Dedifferentiated amniotic fluid mesenchymal stem cell (primary cell): Measurements from ENCODE around the gene CREB3L1.

Experiments used
- DNase-seq: peaks from one replicate; pipeline ENCODE4 v3.0.0-alpha.2; 2016; ENCODE audit errors: extremely low spot score

CREB3L1 gene

DNA sequence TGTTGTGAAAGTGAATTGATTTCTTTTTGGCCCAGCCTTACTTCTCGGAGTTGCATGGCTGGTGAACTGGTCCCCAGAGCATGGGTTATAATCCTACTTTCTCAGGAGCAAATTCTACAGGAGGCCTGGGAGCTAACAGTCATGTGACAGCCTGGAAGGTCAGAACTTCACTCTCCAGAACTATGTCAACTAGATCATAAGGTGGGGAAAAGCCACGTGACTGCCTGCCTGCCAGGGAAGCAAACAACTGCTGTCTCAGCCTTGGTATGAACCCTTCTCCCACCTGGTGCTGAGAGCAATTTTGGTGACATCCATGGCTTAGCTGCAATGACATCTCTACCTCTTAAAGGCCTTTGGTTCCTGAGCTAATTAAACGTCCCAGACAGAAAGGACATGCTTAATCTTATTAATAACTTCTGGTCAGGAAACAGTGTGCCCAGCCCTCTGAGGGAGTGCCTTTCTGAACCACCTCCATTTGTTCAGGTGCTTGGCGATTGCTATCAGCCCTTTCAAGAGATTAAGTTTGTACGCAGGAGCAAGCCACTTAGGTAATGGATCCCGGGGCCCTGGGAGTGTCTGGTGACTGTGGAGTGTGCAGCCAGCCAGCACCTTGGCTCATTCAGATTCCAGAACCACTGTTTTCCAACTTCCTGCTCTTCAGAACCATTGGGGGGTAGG, 1.4 kb upstream of the CREB3L1 start:
- no peak for DNase-seq

DNA sequence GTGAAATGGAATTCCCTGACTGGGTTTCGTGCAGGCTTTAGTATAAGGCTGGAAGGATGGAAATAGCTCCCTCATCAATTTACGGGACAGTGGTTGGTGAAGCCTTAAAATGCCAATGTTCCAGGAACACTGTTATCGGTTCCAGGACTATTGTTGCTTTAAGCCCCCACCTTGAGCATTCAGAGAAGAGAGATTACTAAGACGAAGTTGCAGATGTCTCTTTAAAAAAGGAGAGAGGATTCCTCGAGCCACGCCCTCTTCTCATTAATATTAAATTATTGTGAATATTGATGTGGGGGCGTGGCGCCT, 195 bp upstream of the CREB3L1 start:
- peak; percentile 72 for DNase-seq

DNA sequence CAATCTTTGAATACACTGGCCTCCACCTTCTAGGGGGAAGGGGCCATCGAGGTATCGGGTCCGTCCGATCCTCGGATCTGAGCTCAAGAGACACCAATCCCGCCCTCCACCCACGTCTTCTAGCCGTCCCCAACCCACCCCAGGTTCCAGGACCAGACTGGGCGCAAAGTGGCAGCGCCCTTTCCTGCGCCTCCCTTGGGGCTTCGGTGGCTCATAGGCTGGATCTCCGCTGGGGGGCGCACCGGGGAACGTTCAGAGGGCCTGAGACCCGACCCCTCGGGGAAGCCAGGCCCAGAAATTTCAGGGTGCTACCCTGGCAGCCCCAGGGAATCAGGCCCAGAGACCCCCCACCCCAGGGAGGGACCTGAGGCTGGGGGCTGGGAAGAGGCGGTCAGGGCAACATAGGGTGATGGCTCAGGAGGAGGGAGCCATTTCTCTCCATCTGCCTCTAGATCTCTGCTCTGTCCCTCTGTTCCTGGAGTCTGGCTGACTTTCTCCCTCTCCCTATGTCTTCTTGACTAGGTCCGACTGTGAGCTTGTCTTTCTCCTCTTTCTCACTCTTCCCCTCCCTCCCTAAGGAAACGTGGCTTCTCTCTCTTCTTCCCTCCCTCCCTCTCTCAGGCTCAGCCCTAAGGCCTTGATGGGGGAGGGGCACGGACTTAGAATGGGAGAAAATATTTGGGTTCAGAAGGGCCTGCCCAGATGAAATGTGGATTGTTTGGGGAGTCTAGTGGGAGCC, 1.1 kb downstream of the CREB3L1 start:
- peak; percentile 67 for DNase-seq

- no peak for DNase-seq
Observed at GRCh38 chr11:46279126-46280099, 2.0 kb downstream of the CREB3L1 start.

DNA sequence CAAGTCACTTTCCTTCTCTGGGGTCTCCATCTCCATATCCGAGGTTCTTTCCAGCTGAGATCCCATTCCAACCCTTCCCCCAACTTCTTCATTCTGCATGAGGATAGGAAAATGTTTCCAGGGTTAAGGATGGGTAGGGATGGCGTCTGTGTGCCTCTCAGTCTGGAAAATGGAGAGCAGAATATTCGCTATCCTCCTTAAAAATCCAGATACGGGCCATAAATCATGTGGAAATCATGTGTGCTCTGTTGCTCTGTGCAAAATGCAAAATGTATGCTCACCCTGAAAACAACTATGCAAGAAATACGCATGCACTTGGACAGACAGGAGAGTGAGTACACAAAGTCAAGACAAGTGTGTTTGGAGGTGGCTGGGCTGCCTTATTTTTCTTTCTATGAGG, 3.2 kb downstream of the CREB3L1 start:
- no peak for DNase-seq

GRCh38 chr11:46281371-46281831, 3.9 kb downstream of the CREB3L1 start:
- DNase-seq: no peak

DNA sequence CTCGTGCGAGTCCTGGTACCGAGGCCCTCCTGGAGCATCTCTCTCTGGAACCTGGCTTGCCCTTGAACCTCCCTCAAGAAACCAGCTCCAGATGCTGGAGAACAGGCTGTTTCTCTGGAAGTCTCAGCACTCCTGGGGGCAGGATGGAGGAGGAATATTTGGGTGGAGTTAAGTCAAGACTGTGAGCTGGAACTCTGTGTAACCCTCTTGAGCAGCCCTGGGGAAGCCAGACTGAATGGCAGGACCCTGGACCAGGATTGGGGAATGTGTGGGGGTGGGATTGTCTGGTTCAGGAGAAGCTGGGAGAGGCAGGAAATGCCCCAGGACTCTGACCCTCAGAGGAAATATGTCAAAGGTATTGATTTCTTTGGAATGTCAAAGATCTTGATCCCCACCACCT, 7.7 kb downstream of the CREB3L1 start:
- no peak for DNase-seq

DNA sequence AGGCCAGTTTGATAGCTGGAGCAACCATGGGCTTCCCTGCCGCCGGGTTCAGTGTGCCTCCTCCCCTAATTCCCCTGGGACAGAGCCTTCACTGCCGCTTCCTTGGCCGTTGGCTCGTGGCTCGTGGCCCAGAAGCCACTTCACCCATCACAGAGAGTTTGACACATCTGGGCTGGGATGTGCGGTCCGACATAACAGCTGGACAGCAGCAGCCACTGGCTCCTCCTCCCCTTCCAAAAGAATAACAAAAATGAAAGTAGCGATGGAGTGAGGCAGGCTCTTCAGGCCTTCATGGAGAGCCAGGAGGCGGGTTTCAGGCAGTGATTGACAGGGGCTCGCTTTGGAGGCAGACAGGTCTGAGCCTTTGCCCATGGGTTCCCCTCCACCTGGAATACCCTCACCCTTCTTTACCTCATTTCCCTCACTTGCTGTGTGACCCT, 8.2 kb downstream of the CREB3L1 start:
- DNase-seq: peak; percentile 36

- no peak for DNase-seq
Observed at GRCh38 chr11:46286789-46287188, 9.3 kb downstream of the CREB3L1 start.

GRCh38 chr11:46288451-46288850, 11.0 kb downstream of the CREB3L1 start:
- no peak for DNase-seq

- DNase-seq: no peak
Observed at GRCh38 chr11:46290011-46290410, 12.5 kb downstream of the CREB3L1 start.

DNA sequence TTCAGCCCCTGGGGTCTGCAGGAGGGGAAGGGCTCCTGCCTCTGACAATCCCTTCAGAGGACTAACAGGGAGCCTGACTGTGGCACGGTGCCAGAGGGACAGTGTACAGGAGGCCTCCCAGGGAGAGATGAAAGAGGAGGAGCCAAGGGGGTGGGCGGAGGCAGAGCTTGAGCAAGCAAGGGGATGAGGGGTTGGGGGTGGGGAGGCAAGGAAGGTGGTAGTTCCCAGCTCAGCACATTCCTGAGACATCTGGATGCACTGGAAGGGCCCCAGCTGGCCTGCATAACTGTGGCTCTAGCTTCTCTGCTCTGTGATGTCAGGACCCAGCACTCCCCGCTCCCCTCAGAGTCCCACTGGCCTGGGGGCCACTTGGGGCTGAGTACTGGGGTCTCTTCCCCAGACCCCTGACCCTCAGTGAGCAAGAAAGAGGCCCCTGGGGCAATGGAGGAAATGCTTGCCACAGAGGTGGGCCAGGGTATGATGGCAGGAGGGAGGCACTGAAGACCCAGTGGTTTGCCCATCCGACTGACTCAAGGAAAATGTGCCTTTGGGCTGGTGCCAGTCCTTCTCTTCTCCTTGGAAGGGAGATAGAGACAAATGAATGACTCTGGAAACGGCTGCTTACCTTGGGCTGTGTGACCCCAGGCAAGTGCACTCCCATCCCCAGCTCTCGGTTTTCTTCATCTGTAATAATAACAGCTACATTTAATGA, 13.3 kb downstream of the CREB3L1 start:
- peak; percentile 87 for DNase-seq

DNA sequence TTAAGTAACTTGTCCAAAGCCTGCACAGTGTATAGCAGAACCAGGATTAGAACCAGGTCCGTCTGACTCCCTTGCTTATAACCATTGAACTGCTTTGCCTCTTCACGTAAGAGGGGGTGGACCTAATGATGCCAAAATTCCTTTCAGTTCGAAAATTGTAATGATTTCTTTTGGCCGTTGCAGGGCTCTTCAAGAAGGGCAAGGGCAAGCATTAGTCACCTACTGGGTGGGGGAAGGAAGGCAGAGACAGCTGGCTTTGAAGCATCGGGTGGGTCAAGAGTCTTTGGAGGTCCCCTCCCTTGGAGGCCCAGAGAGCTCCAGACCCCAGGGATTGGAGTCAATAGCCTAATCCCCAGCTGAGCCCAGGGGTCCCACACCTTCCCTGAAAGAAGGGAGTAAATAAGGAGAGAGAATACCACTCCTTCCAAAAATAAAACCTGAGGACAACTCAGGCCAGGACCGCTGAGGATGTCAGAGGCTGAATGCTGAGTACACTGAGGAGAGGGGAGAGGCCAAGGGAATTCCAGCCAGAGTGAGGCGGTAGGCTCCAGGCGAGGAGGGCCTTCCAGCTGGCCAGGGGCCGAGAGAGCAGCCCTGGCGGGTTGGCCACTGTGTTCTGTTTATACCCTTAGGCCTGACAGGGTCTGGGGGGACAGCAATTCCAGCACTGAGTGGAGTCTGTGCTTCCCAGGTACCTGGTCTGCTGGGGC, 14.1 kb downstream of the CREB3L1 start:
- peak; percentile 57 for DNase-seq

DNA sequence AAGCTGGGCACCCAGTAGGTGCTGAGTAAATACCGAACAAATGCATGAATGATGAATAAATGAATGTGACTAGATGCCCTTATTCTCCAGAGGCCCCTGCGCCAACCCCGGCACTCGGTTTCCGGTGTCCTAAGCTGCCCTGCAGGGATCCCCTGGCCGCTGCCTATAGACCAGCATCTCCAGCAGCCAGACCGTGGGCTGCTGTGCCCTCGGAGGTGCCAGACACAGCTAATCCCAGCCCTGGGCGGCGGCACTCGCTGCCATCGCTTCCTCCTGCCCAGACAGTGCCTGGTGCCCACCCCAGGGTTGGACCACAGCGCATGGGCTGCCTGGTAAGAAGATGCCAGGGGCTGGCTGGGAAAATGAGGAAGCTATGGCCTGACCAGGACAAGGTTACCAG, 15.6 kb downstream of the CREB3L1 start:
- DNase-seq: no peak

- DNase-seq: peak; percentile 80
Observed at GRCh38 chr11:46293641-46294103, 16.2 kb downstream of the CREB3L1 start.

GRCh38 chr11:46294365-46295309, 17.2 kb downstream of the CREB3L1 start:
- DNase-seq: peak; percentile 89

- DNase-seq: peak; percentile 62
Observed at GRCh38 chr11:46295312-46296058, 18.0 kb downstream of the CREB3L1 start.

- DNase-seq: no peak
Observed at GRCh38 chr11:46296059-46296527, 18.6 kb downstream of the CREB3L1 start.
